GM12878 (cell line): ENCODE measurements around the gene C10orf67. TPM values are rescaled to one million over a fixed set of nuclear protein-coding genes. Genes with fewer than 3 reads are reported as not detected.

ENCODE experiments used
- ATAC-seq: fragments of 200-7000 bp; cut with Tn5 transposase; 3 replicates; pipeline ENCODE4 v1.9.1; 2020; ENCODE audit warnings: mild to moderate bottlenecking, moderate library complexity
- BruUV-seq: library from RNA; stranded (reverse); fragments of 400-500 nt; replicated peaks from 2 replicates; lab custom pipeline; 2021; lab: Mats Ljungman, UMichigan
- CTCF ChIA-PET: fragments of 300-600 bp; sonication (Branson Sonifier 250); formaldehyde crosslinking; extraction: SDS; loops from one replicate; lab custom pipeline; 2021; ENCODE audit warnings: inconsistent platforms; lab: Yijun Ruan, JAX
- POLR2A ChIA-PET: fragments of 350-600 bp; formaldehyde crosslinking; extraction: SDS; loops from one replicate; lab custom pipeline; 2021; ENCODE audit warnings: inconsistent platforms; lab: Charles Lee
- RAD21 ChIA-PET: fragments of 300-600 bp; sonication (Branson Sonifier 250); formaldehyde crosslinking; loops from one replicate; lab custom pipeline; 2023; ENCODE audit warnings: antibody characterized with exemption; ENCODE audit not compliant: unreplicated experiment; lab: Charles Lee
- SMC1A ChIA-PET: fragments of 300-600 bp; sonication (Branson Sonifier 250); formaldehyde crosslinking; loops from one replicate; lab custom pipeline; 2023; ENCODE audit not compliant: unreplicated experiment, uncharacterized antibody; lab: Charles Lee
- DNase-seq: peaks from one replicate; pipeline ENCODE4 v3.0.0-alpha.2; 2011; ENCODE audit warnings: low read depth, low spot score
- FAIRE-seq: peaks from 3 replicates; lab custom pipeline; 2011; peaks lifted over from hg19 to GRCh38; lab: Jason Lieb, UNC
- H2AFZ ChIP-seq: 2 replicates; pipeline ENCODE4 v1.6.0; 2011; ENCODE audit warnings: low read depth, low read length, control low read depth; ENCODE audit not compliant: control insufficient read depth
- H3K27ac ChIP-seq: 2 replicates; pipeline ENCODE4 v1.5.1; 2011; ENCODE audit warnings: control low read depth; ENCODE audit not compliant: control insufficient read depth, insufficient read depth
- H3K27me3 ChIP-seq, 2 experiments: replicated peaks in 1 of 2; 2 replicates each; pipeline versions ENCODE4 v1.6.0 to v1.6.1; 2011; ENCODE audit warnings: low read length in 1 of 2; ENCODE audit not compliant: control insufficient read depth in 2 of 2, insufficient read depth in 2 of 2
- H3K36me3 ChIP-seq, 2 experiments: 2 replicates each; pipeline ENCODE4 v1.5.1; 2011; ENCODE audit warnings: low read length in 1 of 2; ENCODE audit not compliant: control insufficient read depth in 2 of 2, insufficient read depth in 2 of 2
- H3K4me1 ChIP-seq: 2 replicates; pipeline ENCODE4 v1.6.1; 2011; ENCODE audit warnings: mild to moderate bottlenecking, low read length, moderate library complexity, mixed read lengths; ENCODE audit not compliant: control insufficient read depth, insufficient read depth
- H3K4me2 ChIP-seq: 2 replicates; pipeline ENCODE4 v1.6.0; 2011; ENCODE audit warnings: control low read depth; ENCODE audit not compliant: control insufficient read depth, insufficient read depth
- H3K4me3 ChIP-seq: fragments of 200-600 bp; sonication (generic); 2 replicates; pipeline ENCODE4 v1.5.1; 2016
- H3K79me2 ChIP-seq: 2 replicates; pipeline ENCODE4 v1.6.0; 2011; ENCODE audit warnings: low read length; ENCODE audit not compliant: control insufficient read depth, insufficient read depth
- H3K9ac ChIP-seq: 2 replicates; pipeline ENCODE4 v1.8.0; 2011; ENCODE audit warnings: low read length, control low read depth, mixed read lengths; ENCODE audit not compliant: control insufficient read depth, insufficient read depth
- H3K9me3 ChIP-seq: replicated peaks from 3 replicates; pipeline ENCODE4 v1.5.1; 2011; ENCODE audit warnings: mild to moderate bottlenecking, low read length; ENCODE audit not compliant: control insufficient read depth, insufficient read depth
- H4K20me1 ChIP-seq: 2 replicates; pipeline ENCODE4 v1.6.0; 2011; ENCODE audit not compliant: control insufficient read depth, insufficient read depth
- CREM ChIP-seq: IDR thresholded peaks from 2 replicates; pipeline ENCODE4 v1.6.1; 2014; ENCODE audit warnings: antibody characterized with exemption, low read depth
- ETV6 ChIP-seq, 2 experiments: fragments of 450-650 bp in 1 of 2; IDR thresholded peaks in 1 of 2; conservative IDR thresholded peaks in 1 of 2; 2 replicates each; pipeline ENCODE4 v1.6.1; 2014; ENCODE audit warnings: antibody characterized with exemption in 1 of 2, borderline replicate concordance in 1 of 2, low read depth in 1 of 2, mild to moderate bottlenecking in 1 of 2, moderate library complexity in 1 of 2
- HDAC6 ChIP-seq: fragments of 200-600 bp; sonication (generic); IDR thresholded peaks from one replicate; pipeline ENCODE4 v1.8.0; 2017; ENCODE audit warnings: antibody characterized with exemption; ENCODE audit not compliant: unreplicated experiment
- POLR2AphosphoS5 ChIP-seq: IDR thresholded peaks from 2 replicates; pipeline ENCODE4 v1.6.1; 2011; ENCODE audit warnings: mild to moderate bottlenecking, low read length, inconsistent platforms
- PRDM15 ChIP-seq: fragments of 450-650 bp; formaldehyde crosslinking; IDR thresholded peaks from 2 replicates; pipeline ENCODE4 v1.4.0; 2020; ENCODE audit warnings: mild to moderate bottlenecking, moderate library complexity
- RAD21 ChIP-seq: IDR thresholded peaks from 2 replicates; pipeline ENCODE4 v1.6.1; 2011; ENCODE audit warnings: mild to moderate bottlenecking, low read depth, low read length, moderate library complexity; ENCODE audit not compliant: insufficient read depth
- RB1 ChIP-seq: fragments of 450-650 bp; formaldehyde crosslinking; IDR thresholded peaks from 2 replicates; pipeline ENCODE4 v1.6.1; 2017; ENCODE audit warnings: mild to moderate bottlenecking, borderline replicate concordance
- RELA ChIP-seq: fragments of 450-650 bp; IDR thresholded peaks from 2 replicates; pipeline ENCODE4 v1.8.0; 2014; ENCODE audit warnings: borderline replicate concordance; ENCODE audit not compliant: partially characterized antibody
- RELB ChIP-seq: fragments of 450-650 bp; IDR thresholded peaks from 2 replicates; pipeline ENCODE4 v1.6.1; 2017; ENCODE audit warnings: low read depth, mild to moderate bottlenecking, moderate library complexity
- SREBF2 ChIP-seq: IDR thresholded peaks from 2 replicates; pipeline ENCODE4 v1.6.1; 2012; ENCODE audit warnings: mild to moderate bottlenecking, low read length
- WGBS: methylation state at CpG from one replicate; pipeline ENCODE4 v1.1.6; 2016; ENCODE audit warnings: low lambda C conversion rate; ENCODE audit not compliant: insufficient replicate concordance, insufficient coverage; ENCODE audit errors: missing lambda C conversion rate; 5-methylcytosine and 5-hydroxymethylcytosine counted together
- in situ Hi-C: fragments of 300-500 bp; cut with MboI; formaldehyde crosslinking; loops from 9 replicates; pipeline ENCODE4 v1.14.3; 2018; ENCODE audit warnings: mixed read lengths
- intact Hi-C: fragments of 100-400 bp; cut with micrococcal nuclease; formaldehyde crosslinking; loops from one replicate; pipeline ENCODE4 v1.14.2; 2022; ENCODE audit not compliant: unreplicated experiment
- polyA plus RNA-seq, 11 experiments: library from polyadenylated mRNA; depleted of rRNA in 4 of 11; unstranded in 6 of 11; stranded (reverse) in 5 of 11; fragments of >200 nt; fragmentation: Nextera tagmentation in 4 of 11; fragmentation: Illumina TruSeq in 1 of 11; extraction: Ambion mirVana in 4 of 11; extraction: Trizol in 1 of 11; gene quantifications; 1 replicate in 1 of 11; 2 replicates in 10 of 11; pipeline versions ENCODE4 v1.2.1 to v1.2.3, GENCODE V29; 2011 to 2016; ENCODE audit warnings: inconsistent platforms in 2 of 11, missing spikeins in 2 of 11, low read depth in 1 of 11
- total RNA-seq, 4 experiments: library from RNA; depleted of rRNA in 3 of 4; stranded (reverse); fragments of >200 nt in 3 of 4; fragmentation: Illumina TruSeq in 1 of 4; extraction: Trizol in 1 of 4; gene quantifications; 2 replicates each; pipeline versions ENCODE4 v1.2.1 to v1.2.3, GENCODE V29; 2013 to 2021

The C10orf67 gene
- total and polyA plus RNA-seq, 10 of the 15 experiments (the other 5 are each of a cell fraction or from before 2014, with no cell fraction given) = 0.06 TPM; not detected in 9

- Histone ChIP-seq H3K27me3 (peaks cover 0 to 7% of the 10 kb centered on the region in 2 experiments), H3K9ac (no peak overlapping the region), H3K36me3 (no peaks in the 10 kb centered on the region), H2AFZ (no peak overlapping the region), H3K4me2 (no peak overlapping the region), H3K9me3 (no peaks in the 10 kb centered on the region), H3K4me1 (no peaks in the 10 kb centered on the region), H3K79me2 (no peaks in the 10 kb centered on the region), H4K20me1 (no peaks in the 10 kb centered on the region), H3K4me3 (no peak overlapping the region), H3K27ac (no peak overlapping the region)
- BruUV-seq = no TSS peak
- ATAC-seq = no peak
- ChIA-PET RAD21 (no interaction called here), SMC1A (no interaction called here), POLR2A (no interaction called here), CTCF (no interaction called here)
- intact Hi-C loops = no loop called here
- 30% methylated on average over 70 of the region's 70 CpGs for WGBS
- in situ Hi-C loops = no loop called here
- no peak for TF ChIP-seq RB1
- TF ChIP-seq SREBF2 = no peak
- no peak for TF ChIP-seq PRDM15
- no peak for TF ChIP-seq ETV6 (conservative IDR thresholded peaks at IDR 0.05 in 1 of 2, IDR thresholded peaks at IDR 0.05 in 1 of 2; ENCODE audit: borderline replicate concordance in 1 of 2, low read depth in 1 of 2)
- no peak for TF ChIP-seq RELB
- TF ChIP-seq RAD21 = no peak
- TF ChIP-seq CREM = no peak
- TF ChIP-seq RELA = no peak
- no peak for TF ChIP-seq HDAC6
- TF ChIP-seq POLR2AphosphoS5 = no peak
- no peak for DNase-seq
- FAIRE-seq = no peak
These were observed 149.4 kb downstream of the C10orf67 start for GRCh38 chr10:23194966-23195845.
